ENCODE data around the gene CTSF. TPM values are rescaled to one million over a fixed set of nuclear protein-coding genes. Genes with fewer than 3 reads are reported as not detected.
A peak's percentile ranks its signal among the peaks of the same experiment; 100 is the strongest.

CTSF gene
- total RNA-seq, 2 donors from 2014 or later, result 5.0 to 18.6 TPM

DNA sequence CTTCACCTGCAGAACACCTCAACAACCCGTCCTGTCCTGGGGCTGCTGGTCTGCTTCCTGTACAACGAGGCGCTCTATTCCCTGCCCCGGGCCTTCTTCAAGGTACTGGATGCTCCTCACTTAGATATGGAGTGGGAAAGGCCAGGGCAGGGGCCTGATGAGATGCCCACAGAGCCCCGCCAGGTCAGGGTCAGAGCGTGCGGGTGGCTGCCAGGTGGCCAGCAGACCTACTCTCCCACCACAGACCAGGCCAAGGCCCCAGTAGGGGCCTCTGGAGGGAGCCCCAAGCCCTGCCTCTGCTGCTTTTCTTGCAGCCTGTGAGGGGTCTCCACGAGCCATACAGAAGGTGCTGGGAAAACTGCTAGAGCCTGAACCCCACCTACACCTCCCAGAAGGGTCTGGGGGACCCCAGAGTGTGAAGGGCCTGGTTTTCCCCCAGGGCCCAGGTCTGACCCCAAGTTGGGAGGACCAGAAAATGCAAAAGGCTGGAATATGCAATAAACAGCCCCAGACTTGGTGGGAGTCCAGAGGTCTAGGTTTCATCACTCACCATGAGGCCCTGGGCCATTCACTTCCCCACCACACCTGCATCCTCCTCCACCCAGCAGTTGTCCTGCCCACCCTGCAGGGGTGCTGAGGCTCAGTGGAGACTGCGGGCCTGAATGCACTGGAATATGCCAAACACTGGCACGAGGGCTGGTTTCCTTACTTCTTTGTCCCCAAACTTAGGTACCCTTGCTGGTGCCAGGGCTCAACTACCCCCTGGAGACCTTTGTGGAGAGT lies 37.3 kb downstream of the CTSF start:
- Mint-ChIP-seq H3K36me3 (ENCODE audit: low read depth) (peaks cover 34% of the 10 kb centered on the region), H3K27ac (no peak overlapping the region), H3K27me3 (ENCODE audit: insufficient read depth) (no peaks in the 10 kb centered on the region), H3K4me3 (no peak overlapping the region), H3K9me3 (no peaks in the 10 kb centered on the region), H3K4me1 (no peaks in the 10 kb centered on the region)
- WGBS, 2 experiments (ENCODE audit: insufficient coverage in 1 of 2, insufficient read length in 1 of 2), result 80 to 94% methylated on average over 1 to 10 of the region's 10 CpGs
- Histone ChIP-seq H3K27me3 (ENCODE audit: control insufficient read depth, insufficient read depth, low read length, poor library complexity, severe bottlenecking) (no peaks in the 10 kb centered on the region), H3K4me3 (ENCODE audit: low read length) (no peak overlapping the region), H3K9ac (ENCODE audit: extremely low read depth, low read length, poor library complexity, severe bottlenecking) (peak overlapping the region; percentile 6), H3K36me3 (ENCODE audit: control insufficient read depth, insufficient read depth, low read length) (peaks cover 8% of the 10 kb centered on the region), H3K9me3 (ENCODE audit: control insufficient read depth, low read length) (no peaks in the 10 kb centered on the region), H3K27ac (ENCODE audit: low read depth, low read length) (no peak overlapping the region), H3K4me1 (ENCODE audit: control insufficient read depth, insufficient read depth, low read length) (no peaks in the 10 kb centered on the region)
- DNase-seq, result no peak
- TF ChIP-seq, protein P1, sequence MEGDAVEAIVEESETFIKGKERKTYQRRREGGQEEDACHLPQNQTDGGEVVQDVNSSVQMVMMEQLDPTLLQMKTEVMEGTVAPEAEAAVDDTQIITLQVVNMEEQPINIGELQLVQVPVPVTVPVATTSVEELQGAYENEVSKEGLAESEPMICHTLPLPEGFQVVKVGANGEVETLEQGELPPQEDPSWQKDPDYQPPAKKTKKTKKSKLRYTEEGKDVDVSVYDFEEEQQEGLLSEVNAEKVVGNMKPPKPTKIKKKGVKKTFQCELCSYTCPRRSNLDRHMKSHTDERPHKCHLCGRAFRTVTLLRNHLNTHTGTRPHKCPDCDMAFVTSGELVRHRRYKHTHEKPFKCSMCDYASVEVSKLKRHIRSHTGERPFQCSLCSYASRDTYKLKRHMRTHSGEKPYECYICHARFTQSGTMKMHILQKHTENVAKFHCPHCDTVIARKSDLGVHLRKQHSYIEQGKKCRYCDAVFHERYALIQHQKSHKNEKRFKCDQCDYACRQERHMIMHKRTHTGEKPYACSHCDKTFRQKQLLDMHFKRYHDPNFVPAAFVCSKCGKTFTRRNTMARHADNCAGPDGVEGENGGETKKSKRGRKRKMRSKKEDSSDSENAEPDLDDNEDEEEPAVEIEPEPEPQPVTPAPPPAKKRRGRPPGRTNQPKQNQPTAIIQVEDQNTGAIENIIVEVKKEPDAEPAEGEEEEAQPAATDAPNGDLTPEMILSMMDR (conservative IDR thresholded peaks at IDR 0.05), result no peak

GRCh38 chr11:66529655-66530054 lies 38.8 kb downstream of the CTSF start:
- 85 to 95% methylated on average over 8 to 13 of the region's 13 CpGs for WGBS, 2 experiments (ENCODE audit: insufficient coverage in 1 of 2, insufficient read length in 1 of 2)

DNA sequence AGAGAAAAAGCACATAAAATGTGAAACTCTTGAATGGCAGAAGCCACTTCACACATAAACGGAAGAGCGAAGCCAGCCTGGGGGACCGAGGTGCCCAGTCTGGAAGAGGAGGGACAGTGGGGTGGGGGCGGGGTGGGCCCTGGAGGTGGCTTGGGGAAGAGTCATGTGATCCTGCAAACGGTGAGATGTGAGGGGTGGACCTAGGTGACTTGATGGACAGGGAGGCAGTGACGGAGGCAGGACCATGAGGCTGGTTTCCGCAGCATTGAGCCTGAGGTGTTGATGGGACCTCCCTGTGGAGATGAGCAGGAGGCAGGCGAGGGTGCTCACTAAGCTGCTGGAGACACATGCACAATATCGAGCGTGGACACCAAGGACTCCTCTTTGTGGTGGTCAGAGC lies 39.3 kb downstream of the CTSF start:
- Histone ChIP-seq H3K36me3 (ENCODE audit: control insufficient read depth, insufficient read depth, low read length) (no peaks in the 10 kb centered on the region), H3K9me3 (ENCODE audit: control insufficient read depth, low read length) (no peaks in the 10 kb centered on the region), H3K9ac (ENCODE audit: extremely low read depth, low read length, poor library complexity, severe bottlenecking) (no peak overlapping the region), H3K4me3 (ENCODE audit: low read length) (no peak overlapping the region), H3K27ac (ENCODE audit: low read depth, low read length) (no peak overlapping the region), H3K27me3 (ENCODE audit: control insufficient read depth, insufficient read depth, low read length, poor library complexity, severe bottlenecking) (no peaks in the 10 kb centered on the region), H3K4me1 (ENCODE audit: control insufficient read depth, insufficient read depth, low read length) (no peaks in the 10 kb centered on the region)
- Mint-ChIP-seq H3K9me3 (no peaks in the 10 kb centered on the region), H3K36me3 (ENCODE audit: low read depth) (peaks cover 28% of the 10 kb centered on the region), H3K4me3 (no peak overlapping the region), H3K4me1 (no peaks in the 10 kb centered on the region), H3K27me3 (ENCODE audit: insufficient read depth) (no peaks in the 10 kb centered on the region), H3K27ac (peak overlapping the region; percentile 57)
- 86 to 87% methylated on average over 7 to 10 of the region's 10 CpGs for WGBS, 2 experiments (ENCODE audit: insufficient coverage in 1 of 2, insufficient read length in 1 of 2)
- TF ChIP-seq, protein P1 (conservative IDR thresholded peaks at IDR 0.05), result no peak
- DNase-seq, result peak; percentile 73

More at GRCh38 chr11:66529655-66530054, 38.8 kb downstream of the CTSF start:
- Mint-ChIP-seq H3K36me3 (ENCODE audit: low read depth) (peaks cover 24% of the 10 kb centered on the region), H3K27ac (no peak overlapping the region), H3K27me3 (ENCODE audit: insufficient read depth) (no peaks in the 10 kb centered on the region), H3K4me1 (no peaks in the 10 kb centered on the region), H3K4me3 (no peak overlapping the region), H3K9me3 (no peaks in the 10 kb centered on the region)
- DNase-seq, result no peak
- Histone ChIP-seq H3K9me3 (ENCODE audit: control insufficient read depth, low read length) (no peaks in the 10 kb centered on the region), H3K36me3 (ENCODE audit: control insufficient read depth, insufficient read depth, low read length) (no peaks in the 10 kb centered on the region), H3K4me1 (ENCODE audit: control insufficient read depth, insufficient read depth, low read length) (no peaks in the 10 kb centered on the region), H3K9ac (ENCODE audit: extremely low read depth, low read length, poor library complexity, severe bottlenecking) (no peak overlapping the region), H3K27me3 (ENCODE audit: control insufficient read depth, insufficient read depth, low read length, poor library complexity, severe bottlenecking) (no peaks in the 10 kb centered on the region), H3K4me3 (ENCODE audit: low read length) (no peak overlapping the region), H3K27ac (ENCODE audit: low read depth, low read length) (no peak overlapping the region)
- TF ChIP-seq, protein P1 (conservative IDR thresholded peaks at IDR 0.05), result no peak
